AG09319 (cell line): ENCODE results near the gene L3MBTL2.

Experiments
- DNase-seq: peaks from one replicate; pipeline ENCODE4 v3.0.0-alpha.2; 2010; ENCODE audit warnings: low read depth; ENCODE audit errors: extremely low read depth
- TF ChIP-seq, protein P1 (sequence below): IDR thresholded peaks from 2 replicates; pipeline ENCODE4 v1.5.1; 2011; ENCODE audit warnings: low read depth, mild to moderate bottlenecking, inconsistent platforms, low read length, moderate library complexity

L3MBTL2 gene

DNA sequence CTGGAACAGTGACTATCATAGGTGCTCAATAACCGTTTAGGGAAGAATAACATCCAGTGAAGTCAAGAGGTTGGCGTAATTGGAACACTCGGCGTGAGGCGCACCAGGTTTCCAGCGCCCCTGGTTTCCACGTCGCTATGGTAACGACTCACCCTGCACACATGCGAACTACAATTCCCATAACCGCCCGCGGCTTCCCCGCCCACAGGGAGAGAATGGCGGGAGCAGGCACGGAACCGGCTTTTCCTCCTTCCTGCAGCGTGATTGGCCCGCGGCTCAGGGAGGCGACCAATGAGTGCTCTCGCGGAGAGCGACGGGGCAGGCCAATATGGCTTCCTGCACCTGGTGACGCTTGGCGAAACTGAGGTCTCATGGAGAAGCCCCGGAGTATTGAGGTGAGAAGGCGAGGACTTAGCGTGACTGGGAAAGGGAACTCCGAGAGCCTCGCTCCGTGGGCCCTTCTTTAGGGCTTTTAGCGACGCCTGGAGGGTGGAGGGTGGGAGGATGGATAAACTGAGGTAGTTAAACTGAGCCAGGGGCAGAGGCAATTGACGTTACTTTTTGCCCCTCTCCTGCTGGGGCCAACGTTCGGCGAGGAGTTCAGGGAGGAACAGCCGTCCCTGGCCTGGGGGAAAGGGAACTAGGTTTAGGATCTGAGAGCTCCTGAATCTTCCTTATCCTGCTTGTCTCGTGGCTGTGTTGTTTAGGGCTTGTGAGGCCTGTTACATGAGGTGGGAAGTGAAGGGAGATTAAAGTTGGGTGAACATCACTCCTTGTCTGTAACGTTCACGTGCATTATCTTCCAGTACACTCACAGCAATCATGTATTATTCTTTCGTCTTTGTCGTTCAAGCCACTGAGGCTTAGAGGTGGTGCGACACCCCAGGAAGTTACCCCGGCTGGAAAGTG lies at the start of gene L3MBTL2:
TSS of gene L3MBTL2 (plus strand) at position 321 of the 909 bp plus-strand sequence. CDS start at position 372, 51 bp downstream.
- DNase-seq, result peak; percentile 83
- TF ChIP-seq, protein P1, sequence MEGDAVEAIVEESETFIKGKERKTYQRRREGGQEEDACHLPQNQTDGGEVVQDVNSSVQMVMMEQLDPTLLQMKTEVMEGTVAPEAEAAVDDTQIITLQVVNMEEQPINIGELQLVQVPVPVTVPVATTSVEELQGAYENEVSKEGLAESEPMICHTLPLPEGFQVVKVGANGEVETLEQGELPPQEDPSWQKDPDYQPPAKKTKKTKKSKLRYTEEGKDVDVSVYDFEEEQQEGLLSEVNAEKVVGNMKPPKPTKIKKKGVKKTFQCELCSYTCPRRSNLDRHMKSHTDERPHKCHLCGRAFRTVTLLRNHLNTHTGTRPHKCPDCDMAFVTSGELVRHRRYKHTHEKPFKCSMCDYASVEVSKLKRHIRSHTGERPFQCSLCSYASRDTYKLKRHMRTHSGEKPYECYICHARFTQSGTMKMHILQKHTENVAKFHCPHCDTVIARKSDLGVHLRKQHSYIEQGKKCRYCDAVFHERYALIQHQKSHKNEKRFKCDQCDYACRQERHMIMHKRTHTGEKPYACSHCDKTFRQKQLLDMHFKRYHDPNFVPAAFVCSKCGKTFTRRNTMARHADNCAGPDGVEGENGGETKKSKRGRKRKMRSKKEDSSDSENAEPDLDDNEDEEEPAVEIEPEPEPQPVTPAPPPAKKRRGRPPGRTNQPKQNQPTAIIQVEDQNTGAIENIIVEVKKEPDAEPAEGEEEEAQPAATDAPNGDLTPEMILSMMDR, result no peak

- TF ChIP-seq, protein P1, result no peak
- no peak for DNase-seq
These were observed 48.0 kb upstream of the L3MBTL2 start for GRCh38 chr22:41157083-41157482.

- DNase-seq, result no peak
- TF ChIP-seq, protein P1, result no peak
These were observed 36.0 kb upstream of the L3MBTL2 start for GRCh38 chr22:41169157-41169556.

DNA sequence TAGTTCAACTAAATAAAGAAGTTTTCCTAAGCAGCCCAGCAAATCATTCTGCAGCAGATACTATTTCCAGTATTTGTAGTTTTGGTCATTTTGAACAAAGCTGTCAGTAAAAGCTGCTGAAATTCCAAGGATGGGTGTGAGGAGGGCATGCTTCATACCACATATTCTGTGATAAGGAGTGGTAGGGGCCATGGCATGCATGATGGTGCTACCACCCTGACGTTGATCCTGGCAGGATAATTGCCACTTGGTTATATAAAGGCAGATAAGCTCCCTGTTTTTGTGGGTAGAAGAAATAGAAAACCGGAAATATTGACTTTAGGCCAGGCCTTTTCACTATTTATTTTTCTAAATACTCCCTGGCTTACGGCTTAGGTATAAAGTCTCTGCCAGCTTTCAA lies 33.1 kb upstream of the L3MBTL2 start:
- TF ChIP-seq, protein P1, result no peak
- no peak for DNase-seq

DNA sequence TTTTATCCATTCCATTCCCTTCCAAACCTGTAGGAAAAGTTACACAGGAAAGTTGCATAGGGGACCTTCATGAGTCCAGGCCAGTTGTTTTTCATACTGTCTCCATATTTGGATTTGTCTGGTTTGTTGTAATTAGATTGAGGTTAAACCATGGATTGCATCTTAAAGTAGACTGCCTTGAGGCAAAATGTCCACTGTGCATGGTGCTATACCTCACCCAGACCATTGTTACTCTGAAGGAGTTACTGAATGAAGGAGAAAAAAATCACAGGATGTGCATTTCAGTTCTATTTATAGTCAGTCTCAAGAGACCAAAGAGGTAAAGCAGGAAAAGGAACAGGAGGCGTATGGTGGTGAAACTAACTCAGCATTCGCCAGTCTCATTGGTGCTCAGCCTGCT lies 29.6 kb upstream of the L3MBTL2 start:
- DNase-seq, result no peak
- TF ChIP-seq, protein P1, result no peak

- TF ChIP-seq, protein P1, result no peak
- no peak for DNase-seq
These were observed 28.0 kb upstream of the L3MBTL2 start for GRCh38 chr22:41177040-41177621.
